ENCODE results near the gene PRTFDC1.

Gene PRTFDC1

GRCh38 chr10:24871011-24871935 lies 81.1 kb downstream of the PRTFDC1 start:
- DNase-seq: no peak

GRCh38 chr10:24869354-24870015 lies 82.9 kb downstream of the PRTFDC1 start:
- no peak for DNase-seq

- DNase-seq: no peak
Observed at GRCh38 chr10:24866604-24867583, 85.5 kb downstream of the PRTFDC1 start.

- no peak for DNase-seq
Observed at GRCh38 chr10:24865783-24866182, 86.6 kb downstream of the PRTFDC1 start.

- DNase-seq: no peak
Observed at GRCh38 chr10:24862589-24862988, 89.8 kb downstream of the PRTFDC1 start.

- peak in 1 of 2 experiments; percentile 12 for DNase-seq
Observed at GRCh38 chr10:24858288-24859270, 93.8 kb downstream of the PRTFDC1 start.

GRCh38 chr10:24857031-24857725 lies 95.2 kb downstream of the PRTFDC1 start:
- no peak for DNase-seq

- no peak for DNase-seq
Observed at GRCh38 chr10:24854256-24854655, 98.2 kb downstream of the PRTFDC1 start.

GRCh38 chr10:24853661-24854060 lies 98.7 kb downstream of the PRTFDC1 start:
- no peak for DNase-seq

- peak in 1 of 2 experiments; percentile 1 for DNase-seq
Observed at GRCh38 chr10:24851629-24852028, 100.8 kb downstream of the PRTFDC1 start.

GRCh38 chr10:24850727-24851296 lies 101.6 kb downstream of the PRTFDC1 start:
- no peak for DNase-seq

GRCh38 chr10:24849501-24850299 lies 102.7 kb downstream of the PRTFDC1 start:
- DNase-seq: no peak

GRCh38 chr10:24849051-24849450 lies 103.4 kb downstream of the PRTFDC1 start:
- no peak for DNase-seq

- no peak for DNase-seq
Observed at GRCh38 chr10:24848195-24848594, 104.2 kb downstream of the PRTFDC1 start.

GRCh38 chr10:24847112-24848070 lies 105.0 kb downstream of the PRTFDC1 start:
- no peak for DNase-seq

GRCh38 chr10:24844742-24845141 lies 107.7 kb downstream of the PRTFDC1 start:
- DNase-seq: no peak

- DNase-seq: no peak
Observed at GRCh38 chr10:24843256-24843655, 109.2 kb downstream of the PRTFDC1 start.

- no peak for DNase-seq
Observed at GRCh38 chr10:24842856-24843255, 109.5 kb downstream of the PRTFDC1 start.

Data from NCI-H526 (cell line).